NOMO-1 (cell line): ENCODE measurements around the gene ANXA11.

Experiments
- DNase-seq, 2 experiments: peaks; one replicate each; lab custom pipeline; 2025; ENCODE audit not compliant: unreplicated experiment in 2 of 2; lab: John Stamatoyannopoulos, UW

The ANXA11 gene

DNA sequence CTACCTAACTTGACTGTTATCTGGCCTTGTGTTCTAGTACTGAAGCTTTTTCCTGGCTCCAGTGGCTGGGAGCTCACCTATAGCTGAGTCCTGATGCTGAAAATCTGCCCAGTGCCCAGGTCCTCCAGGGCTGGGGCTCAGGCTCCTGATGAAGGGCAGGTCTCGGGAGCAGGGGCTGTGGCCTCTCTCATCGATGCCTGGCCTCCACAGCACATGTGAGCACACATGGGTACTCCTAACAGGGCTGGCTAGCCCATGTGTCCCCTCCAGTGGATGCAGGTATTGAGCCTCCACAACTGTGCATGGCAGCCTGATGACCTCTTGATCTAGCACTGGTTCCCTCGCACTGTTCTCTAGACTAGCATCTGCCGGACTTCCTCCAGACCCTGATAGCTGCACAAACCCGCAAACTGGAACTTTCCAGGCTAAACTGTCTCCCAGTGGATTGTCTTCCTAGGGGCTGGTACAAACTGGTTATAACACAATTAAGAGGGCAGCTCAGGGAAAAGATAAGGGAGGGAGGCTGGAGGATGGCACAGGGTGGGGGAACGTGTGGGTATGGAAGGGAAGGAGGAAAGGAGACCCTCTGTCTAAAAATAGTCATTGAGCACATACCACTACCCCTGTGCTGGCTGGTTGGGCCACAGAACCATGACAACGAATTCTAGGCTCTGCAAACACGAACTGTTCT is 37.7 kb downstream of the ANXA11 start:
- no peak for DNase-seq

GRCh38 chr10:80166581-80167470 is 38.5 kb downstream of the ANXA11 start:
- no peak for DNase-seq

DNA sequence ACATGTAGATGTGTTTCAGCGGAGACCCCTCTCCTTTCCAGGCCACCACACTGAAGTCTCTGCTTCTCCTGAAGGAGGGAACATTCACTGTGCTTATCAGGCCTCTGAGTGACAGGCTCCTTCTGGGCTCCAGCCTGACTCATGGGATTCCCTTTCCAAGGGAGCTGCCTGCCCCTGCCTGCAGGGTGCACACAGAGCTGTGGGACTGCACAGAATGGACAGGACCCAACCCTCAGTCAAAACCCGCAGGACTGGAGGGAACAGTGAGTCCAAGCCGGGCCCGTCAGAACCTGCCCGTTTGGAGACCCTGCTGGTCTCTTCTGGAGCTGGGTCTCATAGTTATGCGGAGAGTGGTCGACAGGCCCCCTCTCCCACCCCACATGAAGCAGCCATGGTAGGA is 40.2 kb downstream of the ANXA11 start:
- DNase-seq = no peak

DNA sequence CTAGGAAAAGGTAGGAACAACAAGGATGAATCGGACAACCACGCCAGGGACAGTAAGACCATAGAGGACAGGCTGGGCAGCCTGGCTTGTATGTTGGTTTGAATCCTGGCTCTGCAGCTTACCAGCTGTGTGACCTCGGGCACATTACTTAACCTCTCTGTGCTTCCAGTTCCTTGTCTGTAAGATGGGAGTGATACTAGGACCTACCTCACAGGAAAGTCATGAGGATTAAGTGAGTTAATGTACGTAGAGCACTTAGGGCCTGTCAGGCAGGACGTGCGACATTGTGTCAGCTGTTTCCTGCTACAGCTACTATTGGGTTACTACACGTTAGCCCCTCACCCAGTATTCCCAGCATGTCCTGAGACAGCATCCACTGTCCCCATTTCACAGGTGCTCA is 40.7 kb downstream of the ANXA11 start:
- no peak for DNase-seq

DNA sequence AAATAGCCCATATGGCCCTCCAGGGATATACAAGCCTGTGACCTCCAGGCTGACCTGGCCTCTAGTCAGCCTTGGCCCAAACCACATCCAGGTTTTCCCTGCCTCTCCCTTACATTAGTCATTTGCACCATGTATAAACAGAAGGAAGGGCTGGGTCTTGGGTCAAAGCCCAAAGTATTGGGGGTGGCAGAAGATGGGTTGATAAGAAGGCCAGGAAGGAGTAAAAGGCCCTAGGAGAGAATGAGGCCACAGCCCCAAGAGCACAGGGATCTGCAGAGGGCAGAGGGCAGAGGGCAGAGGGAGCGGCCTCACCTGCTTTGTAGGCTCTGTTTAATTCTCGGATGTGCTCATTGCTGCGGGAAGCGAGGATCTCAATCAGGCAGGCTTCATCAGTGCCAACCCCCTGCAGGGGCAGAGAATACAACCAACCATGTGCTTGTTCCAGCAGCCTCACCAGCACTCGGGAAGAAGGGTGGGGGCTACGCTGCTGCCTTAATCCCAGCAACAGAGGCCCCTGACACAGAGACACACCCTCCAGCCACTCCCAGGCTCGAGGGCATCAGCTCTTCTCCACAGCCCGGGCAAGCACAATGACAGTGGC is 41.5 kb downstream of the ANXA11 start:
- DNase-seq = no peak

- no peak for DNase-seq
These were observed 43.8 kb downstream of the ANXA11 start for GRCh38 chr10:80161321-80162083.

GRCh38 chr10:80160361-80161320 is 44.7 kb downstream of the ANXA11 start:
- no peak for DNase-seq

DNA sequence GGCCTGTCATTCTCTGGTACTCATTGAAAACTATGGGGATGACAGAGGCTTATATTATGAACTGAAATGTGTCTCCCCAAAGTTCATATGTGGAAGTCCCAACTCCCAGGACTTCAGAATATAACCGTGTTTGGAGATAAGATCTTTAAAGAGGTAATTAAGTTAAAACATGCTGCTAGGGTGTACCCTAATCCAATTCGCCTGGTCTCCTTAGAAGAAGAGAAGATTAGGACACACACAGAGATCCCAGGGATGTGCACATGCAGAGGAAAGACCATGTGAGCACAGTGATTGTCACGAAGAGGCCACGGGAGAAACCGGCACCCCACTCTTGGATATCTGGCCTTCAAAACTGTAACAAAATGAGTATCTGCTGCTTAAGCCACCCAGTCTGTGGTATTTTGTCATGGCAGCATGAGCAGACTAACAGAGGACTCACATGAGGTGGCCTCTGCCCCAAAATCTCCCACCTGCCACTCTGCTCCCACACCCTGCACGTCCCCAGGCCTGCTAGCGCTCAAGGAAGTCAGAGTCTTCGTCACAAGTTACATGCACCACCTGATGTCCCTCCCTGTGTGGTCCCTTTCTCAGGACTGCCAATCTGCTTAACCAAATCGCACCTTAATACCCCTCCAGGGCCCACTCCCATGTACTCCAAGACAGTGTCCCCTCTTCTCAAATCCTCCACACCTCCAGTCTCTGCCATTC is 46.0 kb downstream of the ANXA11 start:
- DNase-seq = no peak

DNA sequence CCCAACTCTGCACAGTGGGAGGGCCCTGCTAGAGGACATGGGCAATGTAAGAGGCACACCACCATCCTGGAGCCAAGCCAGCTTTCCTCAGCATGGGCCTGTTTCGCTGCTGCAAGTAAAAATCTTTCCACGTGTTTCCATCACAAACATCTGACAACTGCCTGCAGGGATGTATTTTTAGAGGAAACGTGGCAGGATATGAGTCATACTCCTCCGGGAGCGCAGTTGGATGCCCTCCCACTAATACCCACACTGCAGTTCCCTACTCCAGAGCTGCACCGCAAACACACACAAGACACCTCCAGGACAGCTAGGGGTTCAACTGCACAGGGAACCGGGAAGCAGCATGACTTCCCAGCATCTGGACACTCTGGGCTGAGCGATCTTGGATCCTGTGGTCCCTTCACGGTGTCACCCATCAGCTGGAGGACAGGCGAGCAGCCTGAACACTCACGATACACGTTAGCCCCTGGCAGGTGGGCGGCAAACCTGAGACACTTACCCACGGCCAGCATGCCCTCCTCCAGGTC is 46.7 kb downstream of the ANXA11 start:
- DNase-seq = no peak

GRCh38 chr10:80158126-80158525 is 47.2 kb downstream of the ANXA11 start:
- no peak for DNase-seq

- no peak for DNase-seq
These were observed 47.8 kb downstream of the ANXA11 start for GRCh38 chr10:80157561-80157960.

DNA sequence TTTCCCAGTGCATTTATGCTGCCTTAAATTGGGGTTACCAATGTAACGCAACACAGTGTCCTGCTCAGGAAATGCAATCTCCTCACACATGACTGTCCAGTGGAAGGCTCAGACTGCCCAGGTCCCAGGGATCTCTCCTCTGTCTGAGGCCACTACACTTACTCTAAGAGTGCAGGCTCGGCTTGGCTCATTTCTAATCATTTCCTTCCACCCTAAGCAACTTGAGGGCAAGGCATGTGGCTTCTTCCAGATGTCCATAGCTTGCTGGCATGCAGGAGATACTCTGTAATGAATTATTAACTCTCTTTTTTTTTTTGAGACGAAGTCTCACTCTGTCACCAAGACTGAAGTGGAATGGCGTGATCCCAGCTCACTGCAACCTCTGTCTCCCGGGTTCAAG is 49.1 kb downstream of the ANXA11 start:
- DNase-seq = no peak

GRCh38 chr10:80155696-80156215 is 49.6 kb downstream of the ANXA11 start:
- no peak for DNase-seq

- no peak for DNase-seq
These were observed 50.2 kb downstream of the ANXA11 start for GRCh38 chr10:80154978-80155695.

DNA sequence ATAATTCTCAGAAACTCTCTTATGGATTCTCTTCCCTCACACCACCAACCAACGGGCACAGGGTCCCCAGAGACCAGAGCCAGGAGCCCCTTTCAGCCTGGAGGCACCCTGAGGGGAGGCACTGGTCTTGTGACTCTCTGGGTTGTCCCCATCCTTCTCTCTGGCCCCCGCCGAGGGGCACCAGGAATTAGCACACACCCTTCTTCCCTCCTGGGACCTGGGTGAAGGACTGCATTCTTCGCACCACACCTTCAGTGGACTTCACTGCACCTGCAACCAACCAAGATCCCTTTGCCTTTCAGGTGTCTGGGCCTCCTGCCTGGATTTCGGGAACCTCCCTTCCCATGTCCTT is 50.7 kb downstream of the ANXA11 start:
- no peak for DNase-seq

GRCh38 chr10:80153460-80153859 is 51.9 kb downstream of the ANXA11 start:
- no peak for DNase-seq

- no peak for DNase-seq
These were observed 52.5 kb downstream of the ANXA11 start for GRCh38 chr10:80152820-80153219.

DNA sequence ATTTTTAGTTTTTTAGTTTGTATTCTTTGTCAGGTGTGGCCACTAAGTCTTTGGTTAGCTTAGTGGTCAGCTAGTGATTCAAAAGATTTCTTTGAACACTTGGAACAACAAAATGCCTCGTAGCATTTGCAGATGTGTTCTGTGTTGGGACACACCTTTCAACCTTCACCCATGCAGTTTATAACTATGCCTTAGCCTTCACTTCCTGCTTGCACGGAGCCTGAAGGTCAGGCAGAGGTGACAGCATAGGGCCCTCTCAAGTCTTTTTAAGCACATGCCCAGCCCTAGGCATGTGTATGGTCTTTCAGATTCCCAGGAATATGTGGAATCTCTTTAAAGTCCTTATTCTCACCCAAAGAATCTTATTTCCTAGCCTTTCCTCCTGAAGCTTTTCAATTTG is 55.2 kb downstream of the ANXA11 start:
- DNase-seq = no peak
